Measurements from ENCODE around the gene CDC73. TPM values are rescaled to one million over a fixed set of nuclear protein-coding genes. Genes with fewer than 3 reads are reported as not detected.

Gene CDC73
- total and polyA plus RNA-seq, 2 of the 13 experiments (the other 11 are each of a cell fraction or from before 2014, with no cell fraction given): 20.2 to 26.3 TPM

GRCh38 chr1:193121616-193122593, at the start of gene CDC73 (continued):
- TF ChIP-seq IKZF5 (CRISPR knock-in tag; IDR thresholded peaks at IDR 0.05) (peak; percentile 97), FOXP1 (IDR thresholded peaks at IDR 0.05) (no peak), FOXP1 (CRISPR knock-in tag; IDR thresholded peaks at IDR 0.05) (peak; percentile 26; the same call in 1 of the 2 replicates), TEAD2 (CRISPR knock-in tag; IDR thresholded peaks at IDR 0.05) (0 out of 2 replicates have a peak, but pooled peaks have one; percentile 41), ZNF446 (CRISPR knock-in tag; IDR thresholded peaks at IDR 0.05) (peak; percentile 82; the same call in 1 of the 2 replicates), FOXA1 (IDR thresholded peaks at IDR 0.05) (no peak), FOXA1 (CRISPR knock-in tag; IDR thresholded peaks at IDR 0.05) (0 out of 2 replicates have a peak, but pooled peaks have one; percentile 23), ZMYM4 (CRISPR knock-in tag; IDR thresholded peaks at IDR 0.05) (peak; percentile 99), ZNF629 (CRISPR knock-in tag; conservative IDR thresholded peaks at IDR 0.05) (0 out of 2 replicates have a peak, but pooled peaks have one; percentile 34), AKAP8 (CRISPR knock-in tag; IDR thresholded peaks at IDR 0.05) (peak; percentile 77; the same call in 1 of the 2 replicates), ZSCAN25 (CRISPR knock-in tag; IDR thresholded peaks at IDR 0.05) (peak; percentile 74; the same call in 1 of the 2 replicates), ZNF292 (CRISPR knock-in tag; IDR thresholded peaks at IDR 0.05; ENCODE audit: borderline replicate concordance, low read depth) (peak; percentile 70), CREBL2 (CRISPR knock-in tag; IDR thresholded peaks at IDR 0.05; ENCODE audit: borderline replicate concordance) (no peak; the same call in 1 of the 2 replicates), NFE2L2 (IDR thresholded peaks at IDR 0.05; ENCODE audit: low read length) (no peak), HIVEP1 (CRISPR knock-in tag; IDR thresholded peaks at IDR 0.05) (peak; percentile 98), UBTF (CRISPR knock-in tag; IDR thresholded peaks at IDR 0.05) (peak; percentile 92), NR1H2 (CRISPR knock-in tag; IDR thresholded peaks at IDR 0.05; ENCODE audit: borderline replicate concordance, low read depth) (no peak), NR2F2 (IDR thresholded peaks at IDR 0.05; ENCODE audit: borderline replicate concordance, low read depth) (no peak)
- TF ChIP-seq, protein P1, sequence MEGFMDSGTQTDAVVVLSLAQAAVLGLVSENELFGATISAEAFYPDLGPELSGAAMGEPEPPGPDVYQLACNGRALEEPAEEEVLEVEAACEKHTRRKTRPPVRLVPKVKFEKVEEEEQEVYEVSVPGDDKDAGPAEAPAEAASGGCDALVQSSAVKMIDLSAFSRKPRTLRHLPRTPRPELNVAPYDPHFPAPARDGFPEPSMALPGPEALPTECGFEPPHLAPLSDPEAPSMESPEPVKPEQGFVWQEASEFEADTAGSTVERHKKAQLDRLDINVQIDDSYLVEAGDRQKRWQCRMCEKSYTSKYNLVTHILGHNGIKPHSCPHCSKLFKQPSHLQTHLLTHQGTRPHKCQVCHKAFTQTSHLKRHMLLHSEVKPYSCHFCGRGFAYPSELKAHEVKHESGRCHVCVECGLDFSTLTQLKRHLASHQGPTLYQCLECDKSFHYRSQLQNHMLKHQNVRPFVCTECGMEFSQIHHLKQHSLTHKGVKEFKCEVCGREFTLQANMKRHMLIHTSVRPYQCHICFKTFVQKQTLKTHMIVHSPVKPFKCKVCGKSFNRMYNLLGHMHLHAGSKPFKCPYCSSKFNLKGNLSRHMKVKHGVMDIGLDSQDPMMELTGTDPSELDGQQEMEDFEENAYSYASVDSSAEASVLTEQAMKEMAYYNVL (CRISPR knock-in tag; IDR thresholded peaks at IDR 0.05; ENCODE audit: borderline replicate concordance): peak; percentile 95
- TF ChIP-seq, protein P2, sequence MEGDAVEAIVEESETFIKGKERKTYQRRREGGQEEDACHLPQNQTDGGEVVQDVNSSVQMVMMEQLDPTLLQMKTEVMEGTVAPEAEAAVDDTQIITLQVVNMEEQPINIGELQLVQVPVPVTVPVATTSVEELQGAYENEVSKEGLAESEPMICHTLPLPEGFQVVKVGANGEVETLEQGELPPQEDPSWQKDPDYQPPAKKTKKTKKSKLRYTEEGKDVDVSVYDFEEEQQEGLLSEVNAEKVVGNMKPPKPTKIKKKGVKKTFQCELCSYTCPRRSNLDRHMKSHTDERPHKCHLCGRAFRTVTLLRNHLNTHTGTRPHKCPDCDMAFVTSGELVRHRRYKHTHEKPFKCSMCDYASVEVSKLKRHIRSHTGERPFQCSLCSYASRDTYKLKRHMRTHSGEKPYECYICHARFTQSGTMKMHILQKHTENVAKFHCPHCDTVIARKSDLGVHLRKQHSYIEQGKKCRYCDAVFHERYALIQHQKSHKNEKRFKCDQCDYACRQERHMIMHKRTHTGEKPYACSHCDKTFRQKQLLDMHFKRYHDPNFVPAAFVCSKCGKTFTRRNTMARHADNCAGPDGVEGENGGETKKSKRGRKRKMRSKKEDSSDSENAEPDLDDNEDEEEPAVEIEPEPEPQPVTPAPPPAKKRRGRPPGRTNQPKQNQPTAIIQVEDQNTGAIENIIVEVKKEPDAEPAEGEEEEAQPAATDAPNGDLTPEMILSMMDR (CRISPR knock-in tag; IDR thresholded peaks at IDR 0.05): peak; percentile 98
- TF ChIP-seq, protein P3, sequence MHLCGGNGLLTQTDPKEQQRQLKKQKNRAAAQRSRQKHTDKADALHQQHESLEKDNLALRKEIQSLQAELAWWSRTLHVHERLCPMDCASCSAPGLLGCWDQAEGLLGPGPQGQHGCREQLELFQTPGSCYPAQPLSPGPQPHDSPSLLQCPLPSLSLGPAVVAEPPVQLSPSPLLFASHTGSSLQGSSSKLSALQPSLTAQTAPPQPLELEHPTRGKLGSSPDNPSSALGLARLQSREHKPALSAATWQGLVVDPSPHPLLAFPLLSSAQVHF (CRISPR knock-in tag; IDR thresholded peaks at IDR 0.05): peak; percentile 91; the same call in 1 of the 2 replicates

Data from HepG2 (cell line).